Stromal cell of bone marrow (primary cell): ENCODE measurements around the gene ARHGAP31.

Experiments
- DNase-seq: peaks from one replicate; pipeline ENCODE4 v3.0.0-alpha.2; 2012; ENCODE audit warnings: low read depth

Gene ARHGAP31

DNA sequence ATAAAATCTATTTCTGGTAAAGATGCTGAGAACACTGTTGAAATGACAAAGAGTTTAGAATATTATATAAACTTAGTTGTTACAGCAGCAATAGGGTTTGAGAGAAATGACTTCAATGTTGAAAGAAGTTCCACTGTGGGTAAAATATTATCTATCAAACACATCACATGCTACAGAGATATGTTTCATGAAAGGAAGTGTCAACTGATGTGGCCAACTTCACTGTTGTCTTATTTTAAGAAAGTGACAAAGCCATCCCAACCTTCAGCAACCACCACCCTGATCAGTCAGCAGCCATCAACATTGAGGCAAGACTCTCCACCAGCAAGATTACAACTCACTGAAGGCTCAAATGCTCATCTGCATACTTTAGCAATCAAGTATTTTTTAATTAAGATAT, 149.0 kb downstream of the ARHGAP31 start:
- no peak for DNase-seq

DNA sequence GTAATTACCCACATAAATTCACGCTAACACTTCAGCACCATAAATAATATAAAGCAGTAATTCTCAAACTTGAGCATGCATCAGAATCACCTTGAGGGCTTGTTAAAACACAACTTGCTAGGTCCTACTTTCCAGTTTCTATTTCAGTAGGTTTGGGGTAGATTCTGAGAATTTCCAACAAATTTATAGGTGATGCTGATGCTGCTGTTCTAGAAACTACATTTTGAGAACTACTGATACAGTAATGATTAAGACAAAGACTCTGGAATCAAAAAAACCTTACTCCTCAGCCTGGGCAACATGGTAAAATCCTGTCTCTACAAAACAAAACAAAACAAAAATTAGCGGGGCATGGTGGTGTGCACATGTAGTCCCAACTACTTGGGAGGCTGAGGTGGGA, 150.4 kb downstream of the ARHGAP31 start:
- no peak for DNase-seq

DNA sequence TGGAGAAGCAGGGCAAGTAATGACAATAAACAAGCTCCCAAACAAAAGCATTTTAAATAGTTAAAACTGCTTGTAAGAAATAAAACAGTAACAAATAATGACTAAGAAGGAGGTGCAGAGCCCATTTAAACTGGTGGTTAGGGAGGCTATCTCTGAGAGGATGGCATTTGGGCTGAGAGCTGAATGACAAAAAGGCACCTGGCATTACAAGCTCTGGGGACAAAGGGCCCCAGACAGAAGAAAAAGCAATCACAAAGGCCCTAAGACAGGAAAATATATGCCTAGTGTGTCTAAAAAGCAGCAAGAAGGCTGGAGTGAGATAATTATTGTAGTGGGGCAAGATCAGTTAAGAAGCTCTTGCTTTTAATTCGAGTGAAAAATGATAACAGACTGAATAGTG, 159.6 kb downstream of the ARHGAP31 start:
- DNase-seq: no peak

DNA sequence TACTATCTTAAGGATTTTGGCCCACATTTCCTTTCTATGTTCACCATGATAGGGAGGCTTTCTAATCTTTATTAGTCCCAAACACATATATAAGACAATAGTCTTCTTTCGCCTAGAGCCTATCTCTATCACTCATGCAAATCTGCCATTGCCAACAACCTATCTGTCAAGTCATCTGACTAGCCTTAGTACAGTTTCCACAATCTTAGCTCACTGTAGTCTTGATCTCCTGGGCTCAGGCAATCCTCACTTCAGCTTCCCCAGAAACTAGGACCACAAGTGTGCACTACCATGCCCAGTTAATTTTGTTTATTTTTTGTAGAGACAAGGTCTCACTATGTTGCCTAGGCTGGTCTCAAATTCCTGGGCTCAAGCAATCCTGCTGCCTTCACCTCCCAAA, 162.3 kb downstream of the ARHGAP31 start:
- DNase-seq: no peak

DNA sequence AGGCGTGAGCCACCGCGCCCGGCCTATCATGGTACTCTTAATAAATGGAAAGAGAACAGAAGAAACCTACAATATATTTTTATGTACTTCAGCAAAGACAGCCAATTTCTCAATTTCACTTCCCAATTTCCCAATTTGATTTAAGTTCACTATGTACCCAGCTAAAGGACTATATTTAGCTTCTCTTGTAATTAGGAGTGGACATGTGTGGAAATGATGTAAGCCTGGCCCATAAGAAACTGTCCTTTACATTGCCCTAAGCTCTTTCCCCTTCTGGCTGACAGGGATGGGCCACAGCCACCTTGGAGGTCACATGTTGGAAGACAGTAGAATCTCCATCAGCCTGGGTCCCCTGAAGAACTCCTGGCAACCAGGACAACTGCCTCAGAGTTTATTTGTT, 163.1 kb downstream of the ARHGAP31 start:
- DNase-seq: no peak

DNA sequence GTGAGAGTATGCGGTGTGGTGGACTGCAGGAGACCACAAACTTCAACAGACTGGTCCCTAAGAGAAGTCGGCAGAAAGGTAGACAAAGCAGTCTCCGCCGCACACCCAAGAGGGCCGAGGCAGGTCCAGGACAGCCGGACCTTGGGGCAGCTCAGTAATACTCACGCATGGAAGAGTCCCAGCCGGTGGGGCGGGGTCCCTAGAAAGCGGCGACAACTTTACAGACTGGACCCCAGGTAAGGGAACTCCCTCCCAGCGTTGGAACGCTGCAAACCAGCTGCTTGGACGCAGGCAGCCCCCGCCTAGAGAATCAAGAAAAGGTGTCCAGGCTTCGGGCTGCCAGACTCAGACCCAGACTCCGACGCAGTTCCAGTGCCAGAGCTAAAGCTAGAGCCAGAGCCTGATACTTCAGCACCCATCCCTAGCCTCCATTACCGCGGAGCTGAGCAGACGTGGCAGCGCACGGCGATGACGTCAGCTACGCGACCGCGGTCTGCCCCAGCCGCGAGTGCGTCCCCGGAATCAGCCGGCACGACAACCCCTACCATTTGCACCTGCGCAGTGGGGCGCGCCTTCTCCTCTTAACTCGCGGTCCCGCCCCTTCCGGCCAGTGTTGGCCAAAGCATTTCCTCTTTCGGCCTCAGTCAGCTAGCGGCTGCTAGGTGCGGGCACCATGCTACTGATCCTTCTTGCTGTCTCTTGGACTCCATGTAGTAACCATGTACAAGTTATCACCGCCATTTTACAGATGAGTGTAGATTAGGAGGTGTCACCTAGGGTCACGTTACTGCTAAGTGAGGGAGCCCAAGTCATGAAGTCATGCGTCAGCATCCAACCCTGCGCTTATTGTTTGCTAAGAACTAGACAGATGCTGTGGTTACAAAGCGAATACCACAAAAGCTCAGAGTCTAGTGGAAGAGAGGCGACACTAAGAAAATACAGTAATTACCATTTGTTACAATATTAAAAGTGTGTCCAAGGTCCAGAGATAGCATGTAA, 169.3 kb downstream of the ARHGAP31 start, which contains the start of gene TMEM39A:
TMEM39A (minus strand) TSS at position 445 of the 999 bp plus-strand sequence. CDS start 1,541 bp downstream, outside the sequence.
- peak; percentile 96 for DNase-seq

DNA sequence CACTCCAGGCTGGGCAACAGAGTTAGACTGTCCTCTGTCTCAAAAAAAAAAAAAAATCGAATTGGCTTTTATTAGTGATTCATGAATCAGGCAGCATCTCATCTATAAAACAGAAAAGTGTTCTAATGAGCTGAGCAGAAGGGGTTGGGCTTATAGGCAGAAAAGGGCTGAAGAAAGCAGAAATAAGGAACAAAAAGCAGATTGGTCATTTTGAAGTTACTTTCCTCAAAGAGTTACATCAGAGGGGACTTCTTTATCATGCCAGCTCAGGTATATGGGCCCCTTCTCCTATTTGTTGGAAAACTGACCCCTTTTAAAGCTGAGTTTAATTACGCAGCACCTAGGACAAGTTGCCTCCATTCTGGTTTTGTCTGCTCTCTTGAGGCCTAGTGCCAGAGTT, 173.9 kb downstream of the ARHGAP31 start:
- DNase-seq: no peak

DNA sequence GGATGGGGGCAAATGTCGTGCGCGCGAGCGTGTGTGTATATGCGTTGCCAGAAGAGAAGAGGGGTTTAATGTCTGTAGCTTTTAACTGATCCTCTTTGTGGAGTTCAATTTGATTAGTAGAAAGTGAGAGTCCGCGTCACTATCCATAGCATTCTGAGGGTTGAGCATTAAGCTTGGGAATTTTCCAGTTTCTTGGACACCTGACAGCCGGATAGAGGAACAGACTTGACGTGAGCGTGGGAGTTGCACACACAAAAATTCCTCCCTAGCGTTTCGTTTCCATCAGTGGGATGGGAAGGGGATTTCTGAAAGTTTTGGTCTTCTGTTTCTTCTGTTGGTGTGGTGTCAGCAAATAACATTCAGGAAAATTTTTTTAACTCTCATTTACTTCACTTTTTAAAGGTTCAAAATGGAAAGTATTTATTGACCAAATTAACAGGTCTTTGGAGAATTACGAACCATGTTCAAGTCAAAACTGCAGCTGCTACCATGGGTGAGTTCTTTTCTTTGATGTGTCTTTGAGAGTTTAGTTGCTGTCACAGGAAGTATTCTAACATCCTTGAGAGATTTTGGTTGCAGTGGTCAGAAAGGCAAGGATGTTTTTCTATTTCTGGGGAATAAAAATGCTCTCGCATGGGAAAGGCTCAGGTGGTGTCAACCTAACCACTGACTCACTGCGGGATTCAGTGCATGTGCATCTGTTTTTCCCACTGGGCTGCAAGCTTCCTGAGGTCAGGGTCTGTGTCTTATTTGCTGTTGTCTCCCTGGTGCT, 175.4 kb downstream of the ARHGAP31 start:
- no peak for DNase-seq
